Esophagus squamous epithelium (tissue), 5 donors: ENCODE results near the gene DERA. TPM values are rescaled to one million over a fixed set of nuclear protein-coding genes. Genes with fewer than 3 reads are reported as not detected.
"Not testable (repeated sequence)": the region's sequence is repeated elsewhere in the genome, so short reads cannot be mapped to it uniquely, and the experiment has no call there.

Experiments used
- DNase-seq: peaks from one replicate; lab custom pipeline; 2025; lab: John Stamatoyannopoulos, UW
- H3K27ac ChIP-seq, 4 donors: fragments of 200-600 bp; sonication (generic); one replicate each; pipeline ENCODE4 v1.5.1; 2016 to 2019; ENCODE audit warnings: mild to moderate bottlenecking in 1 of 4
- H3K27me3 ChIP-seq, 4 donors: fragments of 200-600 bp; sonication (generic); 1 replicate in 3 of 4; 2 replicates in 1 of 4; pipeline versions ENCODE4 v1.5.1 to v1.6.0; 2017 to 2021; ENCODE audit warnings: antibody characterized with exemption in 1 of 4
- H3K36me3 ChIP-seq, 3 donors: fragments of 200-600 bp; sonication (generic); one replicate each; pipeline ENCODE4 v1.5.1; 2016 to 2019
- H3K4me1 ChIP-seq, 3 donors: fragments of 200-600 bp; sonication (generic); one replicate each; pipeline ENCODE4 v1.5.1; 2017 to 2019
- H3K4me3 ChIP-seq, 4 donors: fragments of 200-600 bp; sonication (generic); 1 replicate in 3 of 4; 2 replicates in 1 of 4; pipeline ENCODE4 v1.5.1; 2016 to 2019; ENCODE audit warnings: mild to moderate bottlenecking in 2 of 4, moderate library complexity in 1 of 4
- H3K9me3 ChIP-seq, 3 donors: fragments of 200-600 bp; sonication (generic); one replicate each; pipeline ENCODE4 v1.5.1; 2016 to 2019
- POLR2A ChIP-seq, 4 donors: fragments of 450-650 bp; IDR thresholded peaks; one replicate each; pipeline ENCODE4 v1.6.1; 2017; ENCODE audit warnings: antibody characterized with exemption in 4 of 4, mild to moderate bottlenecking in 4 of 4, moderate library complexity in 3 of 4
- WGBS, 2 donors: methylation state at CpG; one replicate each; pipeline ENCODE4 v1.1.5; 2018; 5-methylcytosine and 5-hydroxymethylcytosine counted together
- intact Hi-C: fragments of 100-400 bp; cut with DNase I; formaldehyde crosslinking; loops from one replicate; pipeline ENCODE4 v1.15.0; 2022
- total RNA-seq, 4 donors: library from RNA; depleted of rRNA; stranded (reverse); fragments of >200 nt; gene quantifications; one replicate each; pipeline ENCODE4 v1.1.0, GENCODE V29; 2016
- TF ChIP-seq, protein P1 (sequence below), 6 experiments: fragments of 450-650 bp in 4 of 6; fragments of 200-600 bp in 2 of 6; sonication (generic) in 2 of 6; IDR thresholded peaks; one replicate each; pipeline ENCODE4 v1.5.1; 2016 to 2019; ENCODE audit warnings: antibody characterized with exemption in 6 of 6, mild to moderate bottlenecking in 4 of 6, moderate library complexity in 4 of 6
- donor health status: DM: yes; HTN: yes; CAD: no.

Gene DERA
- total RNA-seq, 4 donors from 2014 or later: 25.8 to 68.2 (median 41.7) TPM

DNA sequence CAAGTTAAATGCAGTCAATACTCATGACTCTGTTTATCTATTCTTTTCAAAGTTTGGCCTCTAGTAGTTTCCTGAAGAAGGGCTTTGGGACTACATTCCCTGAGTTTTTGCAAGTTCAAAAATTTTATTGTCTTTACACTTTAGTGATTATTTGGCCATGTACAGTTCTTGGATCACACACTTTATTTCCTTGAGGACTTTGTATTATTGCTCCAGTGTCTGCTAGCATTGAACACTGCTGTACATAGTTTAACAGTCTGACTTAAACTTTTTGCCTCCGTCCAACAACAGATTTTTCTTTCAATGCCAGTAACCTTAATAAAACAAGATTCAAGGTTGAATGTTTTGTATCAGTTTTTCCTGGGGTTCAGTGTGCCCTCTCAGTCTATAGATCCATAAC is 132.3 kb downstream of the DERA start:
- no peaks in the 10 kb centered on the region for H3K27me3 ChIP-seq
- no peak overlapping the region for H3K27ac ChIP-seq
- TF ChIP-seq, protein P1, sequence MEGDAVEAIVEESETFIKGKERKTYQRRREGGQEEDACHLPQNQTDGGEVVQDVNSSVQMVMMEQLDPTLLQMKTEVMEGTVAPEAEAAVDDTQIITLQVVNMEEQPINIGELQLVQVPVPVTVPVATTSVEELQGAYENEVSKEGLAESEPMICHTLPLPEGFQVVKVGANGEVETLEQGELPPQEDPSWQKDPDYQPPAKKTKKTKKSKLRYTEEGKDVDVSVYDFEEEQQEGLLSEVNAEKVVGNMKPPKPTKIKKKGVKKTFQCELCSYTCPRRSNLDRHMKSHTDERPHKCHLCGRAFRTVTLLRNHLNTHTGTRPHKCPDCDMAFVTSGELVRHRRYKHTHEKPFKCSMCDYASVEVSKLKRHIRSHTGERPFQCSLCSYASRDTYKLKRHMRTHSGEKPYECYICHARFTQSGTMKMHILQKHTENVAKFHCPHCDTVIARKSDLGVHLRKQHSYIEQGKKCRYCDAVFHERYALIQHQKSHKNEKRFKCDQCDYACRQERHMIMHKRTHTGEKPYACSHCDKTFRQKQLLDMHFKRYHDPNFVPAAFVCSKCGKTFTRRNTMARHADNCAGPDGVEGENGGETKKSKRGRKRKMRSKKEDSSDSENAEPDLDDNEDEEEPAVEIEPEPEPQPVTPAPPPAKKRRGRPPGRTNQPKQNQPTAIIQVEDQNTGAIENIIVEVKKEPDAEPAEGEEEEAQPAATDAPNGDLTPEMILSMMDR (IDR thresholded peaks at IDR 0.05): no peak
- TF ChIP-seq POLR2A (IDR thresholded peaks at IDR 0.05): no peak
- peaks cover 0 to 6% (median 0%) of the 10 kb centered on the region in 3 donors for H3K9me3 ChIP-seq
- H3K4me1 ChIP-seq: no peaks in the 10 kb centered on the region
- H3K4me3 ChIP-seq: no peak overlapping the region
- no peak for DNase-seq
- 81 to 96% methylated on average over 1 of the region's 1 CpG for whole genome bisulfite sequencing, 2 donors
- H3K36me3 ChIP-seq: peaks cover 0 to 13% (median 0%) of the 10 kb centered on the region in 3 donors
- intact Hi-C loops: no loop called here

DNA sequence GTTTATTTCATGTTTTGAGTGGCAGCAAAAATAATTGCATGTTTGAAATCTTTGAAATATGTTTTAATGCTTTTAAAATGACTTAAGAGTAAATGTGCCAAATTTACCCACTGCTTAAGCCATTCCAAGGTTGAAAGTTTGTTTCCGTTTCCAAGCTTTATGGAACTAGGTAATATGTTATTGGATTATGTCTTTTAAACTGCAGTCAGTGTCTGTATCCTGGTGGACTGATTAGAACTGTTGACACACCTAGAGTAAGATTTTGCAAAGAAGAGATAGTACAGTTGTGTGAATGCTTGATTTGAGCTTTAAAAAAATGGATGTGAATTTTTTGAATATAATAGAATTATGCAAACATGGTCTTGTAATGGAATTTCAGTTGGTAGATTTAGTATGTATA is 135.1 kb downstream of the DERA start:
- Histone ChIP-seq H3K27me3 (no peaks in the 10 kb centered on the region), H3K9me3 (peaks cover 0 to 6% (median 0%) of the 10 kb centered on the region in 3 donors), H3K36me3 (no peaks in the 10 kb centered on the region), H3K4me1 (no peaks in the 10 kb centered on the region), H3K27ac (no peak overlapping the region), H3K4me3 (no peak overlapping the region)
- TF ChIP-seq, protein P1 (IDR thresholded peaks at IDR 0.05): no peak
- TF ChIP-seq POLR2A (IDR thresholded peaks at IDR 0.05): no peak
- no peak for DNase-seq
- 61 to 81% methylated on average over 1 of the region's 1 CpG for WGBS, 2 donors
- intact Hi-C loops: no loop called here

DNA sequence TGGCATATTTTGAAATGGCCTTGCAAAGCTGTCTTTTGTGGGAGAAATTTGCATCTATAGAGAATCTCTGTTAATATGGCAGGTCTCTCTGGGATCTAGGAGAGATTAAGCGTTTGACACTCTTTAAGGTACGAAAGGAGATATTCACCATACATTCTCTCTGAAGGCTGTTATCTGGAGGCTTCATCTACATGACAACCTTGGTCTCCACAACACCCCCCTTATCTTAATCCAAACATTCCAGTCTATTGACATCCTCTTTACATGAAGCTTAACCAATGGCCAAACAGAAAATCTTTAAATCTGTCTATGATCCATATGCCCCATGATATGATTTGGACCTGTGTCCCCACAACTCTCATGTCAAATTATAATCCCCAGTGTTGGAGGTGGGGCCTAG is 137.4 kb downstream of the DERA start:
- no peak overlapping the region for H3K4me3 ChIP-seq
- H3K9me3 ChIP-seq: peaks cover 0 to 10% (median 3%) of the 10 kb centered on the region in 3 donors
- no peaks in the 10 kb centered on the region for H3K36me3 ChIP-seq
- H3K4me1 ChIP-seq: no peaks in the 10 kb centered on the region
- 89% methylated on average over 2 of the region's 2 CpGs for WGBS, 2 donors
- intact Hi-C loops: no loop called here
- DNase-seq: no peak
- no peak overlapping the region for H3K27ac ChIP-seq
- H3K27me3 ChIP-seq: no peaks in the 10 kb centered on the region
- no peak for TF ChIP-seq POLR2A (IDR thresholded peaks at IDR 0.05)
- TF ChIP-seq, protein P1 (IDR thresholded peaks at IDR 0.05): no peak

DNA sequence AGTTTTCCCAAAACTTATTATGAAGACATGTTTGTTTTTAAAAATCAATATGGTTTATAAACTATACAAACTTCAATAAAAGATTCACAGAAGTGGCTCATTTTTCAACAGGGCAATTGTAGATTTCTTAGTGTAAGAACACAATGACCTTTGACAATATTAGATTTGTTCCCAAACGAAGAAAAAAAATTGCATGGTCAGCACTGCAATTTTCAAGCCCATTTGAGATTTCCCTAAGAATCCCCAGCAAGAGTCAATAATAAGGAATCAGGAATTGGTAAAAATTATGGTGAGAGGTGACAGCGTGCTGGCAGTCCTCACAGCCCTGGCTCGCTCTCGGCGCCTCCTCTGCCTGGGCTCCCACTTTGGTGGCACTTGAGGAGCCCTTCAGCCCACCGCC is 145.8 kb downstream of the DERA start:
- H3K9me3 ChIP-seq: peaks cover 0 to 16% (median 11%) of the 10 kb centered on the region in 3 donors
- no peaks in the 10 kb centered on the region for H3K36me3 ChIP-seq
- no peak for TF ChIP-seq POLR2A (IDR thresholded peaks at IDR 0.05)
- TF ChIP-seq, protein P1 (IDR thresholded peaks at IDR 0.05): no peak
- H3K27ac ChIP-seq: no peak overlapping the region
- WGBS, 2 donors: 78 to 84% methylated on average over 2 to 5 of the region's 6 CpGs
- H3K4me3 ChIP-seq: no peak overlapping the region
- no peaks in the 10 kb centered on the region for H3K4me1 ChIP-seq
- no peaks in the 10 kb centered on the region for H3K27me3 ChIP-seq
- intact Hi-C loops: no loop called here
- no peak for DNase-seq

DNA sequence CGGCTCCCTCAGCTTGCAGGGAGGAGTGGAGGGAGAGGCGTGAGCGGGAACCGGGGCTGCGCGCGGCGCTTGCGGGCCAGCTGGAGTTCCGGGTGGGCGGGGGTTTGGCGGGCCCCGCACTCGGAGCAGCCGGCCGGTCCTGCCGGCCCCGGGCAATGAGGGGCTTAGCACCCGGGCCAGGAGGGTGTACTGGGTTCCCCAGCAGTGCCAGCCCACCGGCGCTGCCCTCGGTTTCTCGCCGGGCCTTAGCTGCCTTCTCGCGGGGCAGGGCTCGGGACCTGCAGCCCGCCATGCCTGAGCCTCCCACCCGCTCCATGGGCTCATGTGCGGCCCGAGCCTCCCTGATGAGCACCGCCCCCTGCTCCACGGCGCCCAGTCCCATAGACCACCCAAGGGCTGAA is 146.2 kb downstream of the DERA start:
- peaks cover 0 to 16% (median 11%) of the 10 kb centered on the region in 3 donors for H3K9me3 ChIP-seq
- H3K4me1 ChIP-seq, intact Hi-C loops, H3K27ac ChIP-seq, H3K27me3 ChIP-seq, H3K36me3 ChIP-seq, H3K4me3 ChIP-seq, DNase-seq: not testable (repeated sequence)
- WGBS, 2 donors: 93 to 100% methylated on average over 1 to 3 of the region's 34 CpGs

DNA sequence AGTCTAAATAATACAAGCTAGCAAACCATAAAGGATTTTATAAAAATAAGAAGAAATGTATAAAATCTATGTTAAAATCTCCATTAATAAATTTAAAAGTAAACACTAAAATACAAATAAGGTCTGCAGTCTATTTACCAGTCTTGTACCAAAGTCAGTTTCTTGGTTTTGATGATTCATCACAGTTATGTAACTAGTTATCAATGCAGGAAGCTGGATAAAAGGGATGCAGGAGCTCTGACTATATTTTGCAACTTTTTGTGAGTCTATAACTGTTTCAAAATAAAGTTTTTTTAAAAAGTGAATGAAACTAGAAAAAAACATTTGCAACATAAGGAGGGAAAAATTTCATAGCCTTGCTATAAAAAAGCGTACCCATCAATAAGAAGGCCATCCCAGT is 151.5 kb downstream of the DERA start:
- WGBS, 2 donors: 67 to 97% methylated on average over 1 of the region's 1 CpG
- no peak for DNase-seq

More for the DNA sequence above, 151.5 kb downstream of the DERA start:
- TF ChIP-seq POLR2A (IDR thresholded peaks at IDR 0.05): no peak
- intact Hi-C loops: no loop called here
- Histone ChIP-seq H3K9me3 (peaks cover 0 to 2% (median 0%) of the 10 kb centered on the region in 3 donors), H3K27me3 (no peaks in the 10 kb centered on the region), H3K4me3 (no peak overlapping the region), H3K4me1 (no peaks in the 10 kb centered on the region), H3K27ac (no peak overlapping the region), H3K36me3 (no peaks in the 10 kb centered on the region)
